GM19025 (cell line): ENCODE data around the gene KDM8.
"Not testable (repeated sequence)": the region's sequence is repeated elsewhere in the genome, so short reads cannot be mapped to it uniquely, and the experiment has no call there.

Source experiments
- ATAC-seq: cut with Tn5 transposase; IDR thresholded peaks from one replicate; pipeline ENCODE4 v1.9.1; 2021; ENCODE audit warnings: mild to moderate bottlenecking, low read depth, moderate library complexity; ENCODE audit not compliant: unreplicated experiment

The KDM8 gene

GRCh38 chr16:27240948-27241531, 37.7 kb downstream of the KDM8 start:
- no peak for ATAC-seq

GRCh38 chr16:27241658-27242057, 38.3 kb downstream of the KDM8 start:
- no peak for ATAC-seq

- ATAC-seq: no peak
These were observed 39.1 kb downstream of the KDM8 start for GRCh38 chr16:27242398-27242797.

- ATAC-seq: no peak
These were observed 39.7 kb downstream of the KDM8 start for GRCh38 chr16:27242868-27243590.

- no peak for ATAC-seq
These were observed 40.5 kb downstream of the KDM8 start for GRCh38 chr16:27243725-27244362.

GRCh38 chr16:27244363-27244755, 41.0 kb downstream of the KDM8 start:
- no peak for ATAC-seq

- ATAC-seq: no peak
These were observed 42.2 kb downstream of the KDM8 start for GRCh38 chr16:27245276-27246172.

GRCh38 chr16:27246439-27246838, 43.1 kb downstream of the KDM8 start:
- ATAC-seq: no peak

- not testable (repeated sequence) for ATAC-seq
These were observed 43.8 kb downstream of the KDM8 start for GRCh38 chr16:27247076-27247475.

- ATAC-seq: no peak
These were observed 44.7 kb downstream of the KDM8 start for GRCh38 chr16:27248036-27248435.

GRCh38 chr16:27248886-27249285, 45.6 kb downstream of the KDM8 start:
- not testable (repeated sequence) for ATAC-seq

GRCh38 chr16:27251541-27252205, 48.3 kb downstream of the KDM8 start:
- ATAC-seq: no peak

- no peak for ATAC-seq
These were observed 48.9 kb downstream of the KDM8 start for GRCh38 chr16:27252206-27252585.

GRCh38 chr16:27253526-27253930, 50.2 kb downstream of the KDM8 start:
- ATAC-seq: no peak

GRCh38 chr16:27254262-27254811, 51.0 kb downstream of the KDM8 start:
- peak; percentile 68 for ATAC-seq

GRCh38 chr16:27256861-27257260, 53.5 kb downstream of the KDM8 start:
- ATAC-seq: no peak

GRCh38 chr16:27257271-27257670, 53.9 kb downstream of the KDM8 start:
- no peak for ATAC-seq

- no peak for ATAC-seq
These were observed 55.0 kb downstream of the KDM8 start for GRCh38 chr16:27258241-27258734.

- no peak for ATAC-seq
These were observed 56.4 kb downstream of the KDM8 start for GRCh38 chr16:27259710-27260109.

GRCh38 chr16:27262904-27263423, 59.6 kb downstream of the KDM8 start:
- ATAC-seq: not testable (repeated sequence)
